IPS DF 6.9 (cell line): ENCODE data around the gene RLN2.

ENCODE experiments used
- DNase-seq: peaks from one replicate; pipeline ENCODE4 v3.0.0-alpha.2; 2013; ENCODE audit warnings: low read depth, low spot score
- H3K27ac ChIP-seq: one replicate; pipeline ENCODE4 v1.5.1; 2013; ENCODE audit warnings: low read length, control low read depth
- H3K27me3 ChIP-seq: 2 replicates; pipeline ENCODE4 v1.6.1; 2013; ENCODE audit warnings: mild to moderate bottlenecking, low read length; ENCODE audit not compliant: control insufficient read depth, insufficient read depth
- H3K36me3 ChIP-seq: 2 replicates; pipeline ENCODE4 v1.6.1; 2013; ENCODE audit warnings: low read length; ENCODE audit not compliant: control insufficient read depth, insufficient read depth
- H3K4me1 ChIP-seq: 2 replicates; pipeline ENCODE4 v1.6.1; 2013; ENCODE audit warnings: low read length; ENCODE audit not compliant: control insufficient read depth, insufficient read depth
- H3K4me3 ChIP-seq: 2 replicates; pipeline ENCODE4 v1.5.1; 2013; ENCODE audit warnings: mild to moderate bottlenecking, low read length
- H3K9me3 ChIP-seq: 2 replicates; pipeline ENCODE4 v1.6.1; 2013; ENCODE audit warnings: low read length, inconsistent platforms; ENCODE audit not compliant: control insufficient read depth, insufficient read depth
- WGBS: extraction: QIAGEN DNeasy Blood & Tissue Kit; methylation state at CpG from one replicate; pipeline ENCODE4 v1.1.7; 2013; ENCODE audit warnings: mixed read lengths, missing lambda C conversion rate; ENCODE audit not compliant: insufficient read length, insufficient coverage; 5-methylcytosine and 5-hydroxymethylcytosine counted together

Gene RLN2

DNA sequence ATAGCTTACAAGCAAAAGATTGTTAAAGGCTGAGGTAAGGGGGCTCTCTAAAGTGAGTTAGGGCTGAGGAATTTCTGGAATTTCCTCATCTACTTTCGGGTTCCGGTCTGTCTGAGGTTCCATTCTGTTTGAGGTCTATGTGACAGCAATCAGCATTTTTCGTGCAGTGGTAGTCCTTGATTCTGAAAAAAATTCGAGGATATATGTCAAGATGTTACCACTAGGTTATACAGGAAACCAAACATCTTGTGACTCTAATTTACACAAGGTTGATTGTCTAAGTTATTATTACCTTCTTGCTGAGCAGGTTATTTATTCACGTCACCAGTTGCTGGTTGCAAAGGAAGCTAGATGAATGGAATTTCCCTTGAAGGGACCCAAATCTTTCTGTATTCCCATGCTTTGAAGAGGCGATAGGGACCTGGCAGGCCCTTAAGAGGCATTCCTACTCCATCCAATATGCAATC is 35.2 kb downstream of the RLN2 start:
- Histone ChIP-seq H3K36me3 (no peaks in the 10 kb centered on the region), H3K4me3 (no peak overlapping the region), H3K27ac (no peak overlapping the region), H3K27me3 (no peaks in the 10 kb centered on the region), H3K9me3 (no peaks in the 10 kb centered on the region), H3K4me1 (peaks cover 4% of the 10 kb centered on the region; the same call in 1 of the 2 replicates)
- peak; percentile 33 for DNase-seq
- whole genome bisulfite sequencing, result no CpG with 5 or more reads among the region's 6 CpGs

DNA sequence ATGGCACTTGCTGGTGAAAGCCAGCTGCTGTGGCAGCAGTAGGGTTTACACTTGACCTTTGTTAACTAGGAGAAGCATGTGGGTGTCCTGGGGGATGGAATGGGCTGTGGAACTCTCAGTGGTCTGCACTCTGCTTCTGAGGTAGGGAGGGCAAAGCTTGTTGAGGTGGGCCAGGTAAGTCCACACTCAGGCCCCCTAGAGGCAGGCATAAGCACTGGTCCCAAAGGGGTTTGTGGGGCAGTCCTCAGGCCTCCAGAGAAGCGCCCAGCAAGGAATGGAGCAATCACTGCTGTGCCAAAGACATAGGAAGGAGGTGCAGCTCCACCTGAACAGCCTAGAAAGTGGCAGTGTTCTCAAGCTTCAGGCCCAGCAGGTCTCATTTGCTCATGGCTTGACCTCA is 38.6 kb downstream of the RLN2 start:
- no peak for DNase-seq
- no peaks in the 10 kb centered on the region for H3K36me3 ChIP-seq
- H3K27ac ChIP-seq, result no peak overlapping the region
- peaks cover 4% of the 10 kb centered on the region; the same call in 1 of the 2 replicates for H3K4me1 ChIP-seq
- no CpG with 5 or more reads among the region's 1 CpG for WGBS
- H3K9me3 ChIP-seq, result no peaks in the 10 kb centered on the region
- no peaks in the 10 kb centered on the region for H3K27me3 ChIP-seq
- no peak overlapping the region for H3K4me3 ChIP-seq

DNA sequence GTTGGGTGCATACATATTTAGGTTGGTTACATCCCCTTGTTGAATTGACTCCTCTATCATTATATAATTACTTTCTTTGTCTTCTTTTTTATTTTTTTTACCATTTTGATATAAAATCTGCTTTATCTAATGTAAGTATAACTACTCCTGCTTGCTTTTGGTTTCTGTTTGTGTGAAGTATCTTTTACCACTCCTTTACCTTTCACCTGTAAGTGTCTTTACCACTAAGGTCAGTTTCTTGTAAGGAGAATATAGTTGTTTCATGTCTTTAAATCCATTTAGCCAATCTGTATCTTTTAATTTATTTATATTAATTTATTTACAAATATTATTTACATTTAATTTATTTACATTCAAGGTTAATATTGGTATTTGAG is 40.3 kb downstream of the RLN2 start:
- H3K27ac ChIP-seq, result no peak overlapping the region
- no peaks in the 10 kb centered on the region for H3K9me3 ChIP-seq
- DNase-seq, result no peak
- H3K27me3 ChIP-seq, result no peaks in the 10 kb centered on the region
- no peak overlapping the region for H3K4me3 ChIP-seq
- H3K4me1 ChIP-seq, result peaks cover 4% of the 10 kb centered on the region; the same call in 1 of the 2 replicates
- H3K36me3 ChIP-seq, result no peaks in the 10 kb centered on the region

DNA sequence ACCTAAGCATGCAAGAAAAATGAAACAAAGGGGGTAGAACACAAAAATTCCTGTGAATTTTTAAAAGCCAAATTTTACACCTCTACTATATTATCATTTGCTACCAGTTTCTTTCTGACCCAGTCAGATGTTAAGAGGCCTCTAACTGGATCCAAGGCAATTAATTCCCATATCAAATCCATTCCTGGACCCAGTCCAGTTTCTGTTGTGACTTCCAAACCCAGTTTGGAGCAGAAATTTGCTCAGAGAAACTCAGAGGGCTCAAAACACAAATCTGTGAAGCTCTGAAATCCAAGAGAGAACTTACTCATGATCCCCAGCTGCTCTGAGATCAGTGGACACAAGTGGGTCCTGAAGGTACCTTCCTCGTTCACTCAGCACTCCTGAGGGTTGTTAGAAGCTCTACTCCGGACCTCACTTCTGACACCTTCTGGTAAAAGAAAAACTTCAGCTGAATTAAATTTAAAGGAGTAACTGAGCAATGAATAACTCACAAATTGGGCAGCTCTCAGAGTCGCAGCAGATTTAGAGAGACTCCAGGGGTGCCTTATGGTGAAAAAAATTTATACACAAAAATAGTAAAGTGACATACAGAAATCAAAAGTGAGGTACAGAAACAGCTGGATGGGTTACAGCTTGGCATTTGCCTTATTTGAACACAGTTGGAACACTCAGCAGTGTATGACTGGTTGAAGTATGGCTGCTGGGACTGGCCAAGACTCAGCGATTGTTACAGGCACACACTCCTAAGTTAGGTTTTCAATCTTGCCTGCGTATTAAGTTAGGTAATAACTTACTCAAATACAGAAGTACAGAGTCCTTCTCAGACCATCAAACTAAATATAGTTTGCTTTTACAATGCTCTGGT is 40.9 kb downstream of the RLN2 start:
- H3K9me3 ChIP-seq, result no peaks in the 10 kb centered on the region
- no peak for DNase-seq
- no peak overlapping the region for H3K4me3 ChIP-seq
- H3K4me1 ChIP-seq, result peaks cover 4% of the 10 kb centered on the region; the same call in 1 of the 2 replicates
- no peak overlapping the region for H3K27ac ChIP-seq
- H3K27me3 ChIP-seq, result no peaks in the 10 kb centered on the region
- no CpG with 5 or more reads among the region's 5 CpGs for WGBS
- no peaks in the 10 kb centered on the region for H3K36me3 ChIP-seq
